Uterus (tissue), 4 donors: Measurements from ENCODE around the gene RPLP2. TPM values are rescaled to one million over a fixed set of nuclear protein-coding genes. Genes with fewer than 3 reads are reported as not detected.
A peak's percentile ranks its signal among the peaks of the same experiment; 100 is the strongest.

Source experiments
- DNase-seq, 2 donors: peaks; one replicate each; pipeline ENCODE4 v3.0.0-alpha.2; 2019 to 2020
- H3K27ac ChIP-seq, 2 donors: fragments of 200-600 bp; sonication (generic); 1 replicate in 1 of 2; 2 replicates in 1 of 2; pipeline ENCODE4 v1.5.1; 2016 to 2018
- H3K27me3 ChIP-seq, 2 donors: fragments of 200-600 bp; sonication (generic); one replicate each; pipeline ENCODE4 v1.5.1; 2018 to 2019; ENCODE audit warnings: control low read depth in 1 of 2
- H3K36me3 ChIP-seq, 2 donors: fragments of 200-600 bp; sonication (generic); one replicate each; pipeline ENCODE4 v1.5.1; 2019; ENCODE audit warnings: control low read depth in 1 of 2
- H3K4me1 ChIP-seq, 2 donors: fragments of 200-600 bp; sonication (generic); one replicate each; pipeline ENCODE4 v1.5.1; 2018 to 2019; ENCODE audit warnings: control low read depth in 1 of 2
- H3K4me3 ChIP-seq, 2 donors: fragments of 200-600 bp; sonication (generic); 1 replicate in 1 of 2; 2 replicates in 1 of 2; pipeline ENCODE4 v1.5.1; 2018 to 2019; ENCODE audit warnings: mild to moderate bottlenecking in 1 of 2
- H3K9me3 ChIP-seq, 2 donors: fragments of 200-600 bp; sonication (generic); one replicate each; pipeline ENCODE4 v1.5.1; 2019; ENCODE audit warnings: control low read depth in 1 of 2
- CTCF ChIP-seq, 4 experiments: fragments of 200-600 bp in 2 of 4; fragments of 450-650 bp in 2 of 4; sonication (generic) in 2 of 4; IDR thresholded peaks; one replicate each; pipeline ENCODE4 v1.5.1; 2016 to 2019; ENCODE audit warnings: antibody characterized with exemption in 4 of 4, mild to moderate bottlenecking in 2 of 4, moderate library complexity in 1 of 4
- POLR2A ChIP-seq, 2 donors: fragments of 450-650 bp; IDR thresholded peaks; one replicate each; pipeline ENCODE4 v1.6.1; 2016; ENCODE audit warnings: antibody characterized with exemption in 2 of 2, mild to moderate bottlenecking in 1 of 2, moderate library complexity in 1 of 2
- intact Hi-C: fragments of 100-400 bp; cut with DNase I; formaldehyde crosslinking; loops from one replicate; pipeline ENCODE4 v1.15.1; 2023; ENCODE audit warnings: low total_unique reads
- total RNA-seq, 4 donors: library from RNA; depleted of rRNA in 3 of 4; stranded (reverse); fragments of >200 nt in 3 of 4; gene quantifications; one replicate each; pipeline versions ENCODE4 v1.1.0 to v1.2.4, GENCODE V29; 2014 to 2023
- donor health status: DM: yes; HTN: yes; CAD: no.

The RPLP2 gene
- total RNA-seq, 4 donors from 2014 or later, result 100 to 1,968 (median 496) TPM

GRCh38 chr11:826227-826621 is 16.5 kb downstream of the RPLP2 start:
- DNase-seq, result no peak
- Histone ChIP-seq H3K4me1 (peaks cover 0 to 41% of the 10 kb centered on the region in 2 donors), H3K27ac (no peak overlapping the region), H3K36me3 (no peaks in the 10 kb centered on the region), H3K4me3 (no peak overlapping the region), H3K9me3 (no peaks in the 10 kb centered on the region), H3K27me3 (peaks cover 20 to 24% of the 10 kb centered on the region in 2 donors)
- TF ChIP-seq POLR2A (IDR thresholded peaks at IDR 0.05), result no peak
- TF ChIP-seq CTCF (IDR thresholded peaks at IDR 0.05), result no peak
- intact Hi-C loops, result no loop called here

GRCh38 chr11:826836-827145 is 17.0 kb downstream of the RPLP2 start:
- Histone ChIP-seq H3K27me3 (peaks cover 20 to 24% of the 10 kb centered on the region in 2 donors), H3K4me1 (peaks cover 0 to 40% of the 10 kb centered on the region in 2 donors), H3K36me3 (no peaks in the 10 kb centered on the region), H3K27ac (peak overlapping the region; percentile 55 to 60), H3K4me3 (peak overlapping the region in 1 of 2 donors; percentile 11), H3K9me3 (no peaks in the 10 kb centered on the region)
- TF ChIP-seq CTCF (IDR thresholded peaks at IDR 0.05) (no peak), POLR2A (IDR thresholded peaks at IDR 0.05) (no peak)
- intact Hi-C loops, result no loop called here
- no peak for DNase-seq

DNA sequence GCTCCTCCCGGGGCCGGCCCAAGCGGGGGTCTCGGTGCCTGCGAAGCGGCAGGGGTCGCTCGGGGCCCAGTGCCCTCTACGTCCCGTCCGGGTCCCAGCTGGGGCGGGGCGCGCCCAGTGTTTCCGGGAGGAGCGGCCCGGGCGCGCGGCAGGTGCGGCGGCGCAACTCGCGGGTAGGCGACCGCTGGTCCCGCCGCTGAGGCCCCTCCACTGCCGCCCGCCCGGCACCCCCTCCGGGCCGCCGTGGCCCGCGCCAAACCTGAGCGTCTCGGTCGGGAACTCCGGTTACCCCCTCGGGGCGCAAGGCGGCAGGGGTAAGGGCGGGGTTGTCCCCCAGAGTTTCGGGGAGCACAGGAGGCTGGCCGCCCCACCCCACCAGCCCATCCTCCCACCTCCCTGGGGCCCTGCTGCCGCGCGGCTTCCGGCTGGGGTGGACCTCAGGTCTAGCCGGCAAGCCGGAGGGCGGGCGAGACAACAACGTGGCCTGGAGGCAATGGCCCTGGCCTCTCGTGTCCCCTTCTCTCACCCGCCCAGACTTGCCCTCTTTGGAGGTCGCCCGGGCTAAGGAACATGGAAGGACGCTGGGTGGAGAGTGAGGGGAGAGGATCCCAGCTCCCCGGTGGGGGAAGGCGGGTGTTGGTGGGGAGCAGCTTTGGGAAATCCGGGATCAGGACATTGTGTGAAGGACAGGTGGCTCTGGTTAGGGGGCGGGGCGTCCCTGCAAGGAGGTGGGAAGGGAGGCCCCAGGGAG is 17.6 kb downstream of the RPLP2 start:
- peak overlapping the region; percentile 55 to 60 for H3K27ac ChIP-seq

DNA sequence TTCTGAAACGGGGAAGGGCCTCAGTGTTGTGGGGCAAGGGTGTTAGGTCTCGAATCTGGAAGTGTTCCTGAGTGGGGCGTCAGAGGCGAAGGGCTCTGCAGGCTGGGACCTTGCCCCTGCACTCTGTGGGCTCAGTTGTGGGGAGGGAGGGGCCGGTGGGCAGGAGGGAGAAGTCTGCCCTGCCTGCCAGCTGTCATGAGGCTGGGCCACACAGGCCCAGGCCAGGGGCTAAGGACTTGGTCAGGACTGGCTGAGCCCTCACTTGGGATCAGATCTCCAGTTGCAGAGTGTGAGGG is 18.1 kb downstream of the RPLP2 start, which contains the start of gene CRACR2B:
CRACR2B (plus strand) TSS at position 23 of the 296 bp plus-strand sequence. CDS start 689 bp downstream, outside the sequence.
- peaks cover 0 to 48% of the 10 kb centered on the region in 2 donors for H3K4me1 ChIP-seq
- H3K4me3 ChIP-seq, result peak within 1 kb of the TSS in 1 of 2 donors; percentile 11

More for the DNA sequence above, 17.6 kb downstream of the RPLP2 start:
- no peak for DNase-seq
- Histone ChIP-seq H3K27me3 (peaks cover 20 to 24% of the 10 kb centered on the region in 2 donors), H3K36me3 (no peaks in the 10 kb centered on the region), H3K4me3 (peak overlapping the region in 1 of 2 donors; percentile 11), H3K9me3 (no peaks in the 10 kb centered on the region), H3K4me1 (peaks cover 0 to 45% of the 10 kb centered on the region in 2 donors)
- no peak for TF ChIP-seq POLR2A (IDR thresholded peaks at IDR 0.05)
- TF ChIP-seq CTCF (IDR thresholded peaks at IDR 0.05), result no peak
- intact Hi-C loops, result no loop called here

DNA sequence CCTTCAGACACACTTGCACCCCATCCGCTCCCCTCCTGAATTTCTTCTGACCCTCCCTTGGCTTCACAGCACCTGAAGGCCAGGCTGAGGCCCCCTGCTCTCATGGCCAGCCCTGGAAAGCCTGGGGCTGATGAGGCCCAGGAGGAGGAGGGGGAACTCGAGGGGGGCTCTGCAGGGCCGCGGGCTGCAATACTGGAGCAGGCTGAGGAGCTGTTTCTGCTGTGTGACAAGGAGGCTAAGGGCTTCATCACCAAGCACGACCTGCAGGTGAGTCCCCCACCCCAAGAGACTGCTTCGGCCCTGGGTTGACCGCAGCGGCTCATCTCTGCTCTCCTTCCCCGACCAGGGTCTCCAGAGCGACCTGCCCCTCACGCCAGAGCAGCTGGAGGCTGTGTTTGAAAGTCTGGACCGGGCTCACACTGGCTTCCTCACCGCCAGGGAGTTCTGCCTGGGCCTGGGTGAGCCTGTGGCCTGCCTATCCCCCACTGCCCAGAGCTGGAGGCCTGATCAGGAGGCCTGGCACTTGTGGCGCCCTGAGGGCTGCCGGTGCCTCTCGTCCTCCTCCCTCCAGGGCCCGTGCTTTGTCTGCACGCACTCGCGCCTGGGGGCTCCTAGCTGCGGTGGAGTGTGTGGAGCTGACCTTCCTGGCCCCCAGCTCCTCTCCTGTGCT is 18.9 kb downstream of the RPLP2 start:
- Histone ChIP-seq H3K27me3 (peaks cover 20 to 24% of the 10 kb centered on the region in 2 donors), H3K4me3 (no peak overlapping the region), H3K27ac (peak overlapping the region; percentile 11 to 53), H3K9me3 (no peaks in the 10 kb centered on the region), H3K4me1 (peaks cover 0 to 50% of the 10 kb centered on the region in 2 donors), H3K36me3 (no peaks in the 10 kb centered on the region)
- intact Hi-C loops, result no loop called here
- no peak for DNase-seq
- peak in 1 of 2 donors; percentile 8 for TF ChIP-seq POLR2A (IDR thresholded peaks at IDR 0.05)
- no peak for TF ChIP-seq CTCF (IDR thresholded peaks at IDR 0.05)

More for the DNA sequence above, 18.1 kb downstream of the RPLP2 start, which contains the start of gene CRACR2B:
- DNase-seq, result no peak
- Histone ChIP-seq H3K36me3 (no peaks in the 10 kb centered on the region), H3K27me3 (peaks cover 20 to 24% of the 10 kb centered on the region in 2 donors), H3K9me3 (no peaks in the 10 kb centered on the region), H3K27ac (peak within 1 kb of the TSS; percentile 55 to 60)
- no peak for TF ChIP-seq POLR2A (IDR thresholded peaks at IDR 0.05)
- intact Hi-C loops, result no loop called here
